NT2/D1 (cell line): ENCODE results near the gene CNOT1.

Experiments
- SUZ12 ChIP-seq: IDR thresholded peaks from 2 replicates; pipeline ENCODE4 v1.6.1; 2011; ENCODE audit not compliant: insufficient read length, insufficient read depth; ENCODE audit errors: extremely low read depth
- YY1 ChIP-seq: IDR thresholded peaks from 2 replicates; pipeline ENCODE4 v1.6.1; 2011; ENCODE audit not compliant: insufficient read length, insufficient read depth
- ZNF274 ChIP-seq: IDR thresholded peaks from 2 replicates; pipeline ENCODE4 v1.6.1; 2011; ENCODE audit warnings: mild to moderate bottlenecking, low read depth, low read length

GRCh38 chr16:58475091-58475619 lies 154.5 kb downstream of the CNOT1 start:
- TF ChIP-seq SUZ12: no peak
- no peak for TF ChIP-seq ZNF274
- TF ChIP-seq YY1: no peak
